Panc1 (cell line): ENCODE measurements around the gene AIG1.
"Not testable (repeated sequence)": the region's sequence is repeated elsewhere in the genome, so short reads cannot be mapped to it uniquely, and the experiment has no call there.

ENCODE experiments used
- TCF7L2 ChIP-seq: IDR thresholded peaks from 2 replicates; pipeline ENCODE4 v1.6.1; 2011; ENCODE audit warnings: mild to moderate bottlenecking, low read depth, low read length, inconsistent platforms
- TF ChIP-seq, protein P1 (sequence below): fragments of 450-650 bp; IDR thresholded peaks from 2 replicates; pipeline ENCODE4 v1.5.1; 2017; ENCODE audit warnings: mild to moderate bottlenecking
- TF ChIP-seq, protein P2 (sequence below), 2 experiments: IDR thresholded peaks; 2 replicates each; pipeline ENCODE4 v1.6.1; 2011 to 2012; ENCODE audit warnings: low read depth in 2 of 2, control low read depth in 1 of 2, low read length in 1 of 2, mild to moderate bottlenecking in 1 of 2, moderate library complexity in 1 of 2; ENCODE audit not compliant: insufficient read depth in 1 of 2

DNA sequence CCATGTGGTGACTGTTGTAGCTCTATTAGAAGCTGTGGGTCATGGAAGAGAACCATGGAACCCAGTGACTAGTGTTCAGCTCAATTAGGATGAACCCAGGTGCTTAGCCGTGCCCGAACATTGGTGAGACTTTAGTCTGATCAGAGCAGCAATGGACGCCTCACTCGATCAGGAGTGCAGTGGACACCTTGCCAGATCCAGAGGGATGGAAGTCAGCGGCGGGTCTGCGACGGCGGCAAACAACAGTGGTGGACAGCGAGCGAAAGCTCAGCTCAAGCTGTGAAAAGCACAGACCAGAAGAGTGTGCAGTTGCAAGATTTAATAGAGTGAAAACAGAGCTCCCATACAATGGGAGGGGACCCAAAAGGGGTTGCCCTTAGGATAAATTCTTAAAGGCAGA lies 26.6 kb downstream of the AIG1 start:
- TF ChIP-seq, protein P1, sequence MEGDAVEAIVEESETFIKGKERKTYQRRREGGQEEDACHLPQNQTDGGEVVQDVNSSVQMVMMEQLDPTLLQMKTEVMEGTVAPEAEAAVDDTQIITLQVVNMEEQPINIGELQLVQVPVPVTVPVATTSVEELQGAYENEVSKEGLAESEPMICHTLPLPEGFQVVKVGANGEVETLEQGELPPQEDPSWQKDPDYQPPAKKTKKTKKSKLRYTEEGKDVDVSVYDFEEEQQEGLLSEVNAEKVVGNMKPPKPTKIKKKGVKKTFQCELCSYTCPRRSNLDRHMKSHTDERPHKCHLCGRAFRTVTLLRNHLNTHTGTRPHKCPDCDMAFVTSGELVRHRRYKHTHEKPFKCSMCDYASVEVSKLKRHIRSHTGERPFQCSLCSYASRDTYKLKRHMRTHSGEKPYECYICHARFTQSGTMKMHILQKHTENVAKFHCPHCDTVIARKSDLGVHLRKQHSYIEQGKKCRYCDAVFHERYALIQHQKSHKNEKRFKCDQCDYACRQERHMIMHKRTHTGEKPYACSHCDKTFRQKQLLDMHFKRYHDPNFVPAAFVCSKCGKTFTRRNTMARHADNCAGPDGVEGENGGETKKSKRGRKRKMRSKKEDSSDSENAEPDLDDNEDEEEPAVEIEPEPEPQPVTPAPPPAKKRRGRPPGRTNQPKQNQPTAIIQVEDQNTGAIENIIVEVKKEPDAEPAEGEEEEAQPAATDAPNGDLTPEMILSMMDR, result not testable (repeated sequence)
- TF ChIP-seq, protein P2, sequence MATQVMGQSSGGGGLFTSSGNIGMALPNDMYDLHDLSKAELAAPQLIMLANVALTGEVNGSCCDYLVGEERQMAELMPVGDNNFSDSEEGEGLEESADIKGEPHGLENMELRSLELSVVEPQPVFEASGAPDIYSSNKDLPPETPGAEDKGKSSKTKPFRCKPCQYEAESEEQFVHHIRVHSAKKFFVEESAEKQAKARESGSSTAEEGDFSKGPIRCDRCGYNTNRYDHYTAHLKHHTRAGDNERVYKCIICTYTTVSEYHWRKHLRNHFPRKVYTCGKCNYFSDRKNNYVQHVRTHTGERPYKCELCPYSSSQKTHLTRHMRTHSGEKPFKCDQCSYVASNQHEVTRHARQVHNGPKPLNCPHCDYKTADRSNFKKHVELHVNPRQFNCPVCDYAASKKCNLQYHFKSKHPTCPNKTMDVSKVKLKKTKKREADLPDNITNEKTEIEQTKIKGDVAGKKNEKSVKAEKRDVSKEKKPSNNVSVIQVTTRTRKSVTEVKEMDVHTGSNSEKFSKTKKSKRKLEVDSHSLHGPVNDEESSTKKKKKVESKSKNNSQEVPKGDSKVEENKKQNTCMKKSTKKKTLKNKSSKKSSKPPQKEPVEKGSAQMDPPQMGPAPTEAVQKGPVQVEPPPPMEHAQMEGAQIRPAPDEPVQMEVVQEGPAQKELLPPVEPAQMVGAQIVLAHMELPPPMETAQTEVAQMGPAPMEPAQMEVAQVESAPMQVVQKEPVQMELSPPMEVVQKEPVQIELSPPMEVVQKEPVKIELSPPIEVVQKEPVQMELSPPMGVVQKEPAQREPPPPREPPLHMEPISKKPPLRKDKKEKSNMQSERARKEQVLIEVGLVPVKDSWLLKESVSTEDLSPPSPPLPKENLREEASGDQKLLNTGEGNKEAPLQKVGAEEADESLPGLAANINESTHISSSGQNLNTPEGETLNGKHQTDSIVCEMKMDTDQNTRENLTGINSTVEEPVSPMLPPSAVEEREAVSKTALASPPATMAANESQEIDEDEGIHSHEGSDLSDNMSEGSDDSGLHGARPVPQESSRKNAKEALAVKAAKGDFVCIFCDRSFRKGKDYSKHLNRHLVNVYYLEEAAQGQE (IDR thresholded peaks at IDR 0.05; ENCODE audit: insufficient read depth in 1 of 2, low read depth in 2 of 2, low read length in 1 of 2), result not testable (repeated sequence)
- TF ChIP-seq TCF7L2, result not testable (repeated sequence)
